ENCODE data around the gene PRKAG3.

The PRKAG3 gene

DNA sequence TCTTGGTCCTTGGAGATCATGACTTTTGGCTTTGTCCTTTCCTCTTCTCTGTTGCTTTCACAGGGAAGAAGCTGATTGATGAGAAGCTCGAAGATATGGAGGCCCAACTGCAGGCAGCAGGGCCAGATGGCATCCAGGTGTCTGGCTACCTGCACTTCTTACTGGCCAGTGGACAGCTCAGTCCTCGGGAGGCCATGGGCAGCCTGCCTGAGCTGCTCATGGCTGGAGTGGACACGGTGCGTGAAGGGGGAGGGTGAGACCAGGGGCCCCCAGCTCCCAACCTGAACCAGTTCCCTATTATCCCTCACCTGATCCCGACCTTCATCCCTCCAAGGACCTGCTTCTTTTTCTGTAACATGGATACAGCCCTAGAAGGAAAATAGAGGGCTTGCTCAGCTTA, 18.7 kb downstream of the PRKAG3 start:
- no peak for DNase-seq

DNA sequence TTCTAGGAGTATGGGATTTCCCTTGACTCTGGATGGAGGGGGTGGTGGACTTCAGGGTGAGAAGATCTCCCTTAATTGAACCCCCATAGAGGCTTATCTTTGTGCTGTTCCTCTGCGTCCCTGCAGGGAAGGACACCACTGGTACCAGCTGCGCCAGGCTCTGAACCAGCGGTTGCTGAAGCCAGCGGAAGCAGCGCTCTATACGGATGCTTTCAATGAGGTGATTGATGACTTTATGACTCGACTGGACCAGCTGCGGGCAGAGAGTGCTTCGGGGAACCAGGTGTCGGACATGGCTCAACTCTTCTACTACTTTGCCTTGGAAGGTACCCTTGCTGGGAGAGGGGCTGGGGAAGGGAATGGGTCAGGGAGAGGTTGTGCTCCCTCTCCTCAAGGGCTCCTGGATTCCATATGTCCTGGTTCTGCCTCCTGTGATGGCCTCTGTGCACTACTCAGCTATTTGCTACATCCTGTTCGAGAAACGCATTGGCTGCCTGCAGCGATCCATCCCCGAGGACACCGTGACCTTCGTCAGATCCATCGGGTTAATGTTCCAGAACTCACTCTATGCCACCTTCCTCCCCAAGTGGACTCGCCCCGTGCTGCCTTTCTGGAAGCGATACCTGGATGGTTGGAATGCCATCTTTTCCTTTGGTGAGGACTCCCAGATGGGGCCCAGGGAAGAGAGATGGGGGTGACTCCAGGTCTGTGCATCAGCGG, 19.3 kb downstream of the PRKAG3 start:
- DNase-seq = no peak

DNA sequence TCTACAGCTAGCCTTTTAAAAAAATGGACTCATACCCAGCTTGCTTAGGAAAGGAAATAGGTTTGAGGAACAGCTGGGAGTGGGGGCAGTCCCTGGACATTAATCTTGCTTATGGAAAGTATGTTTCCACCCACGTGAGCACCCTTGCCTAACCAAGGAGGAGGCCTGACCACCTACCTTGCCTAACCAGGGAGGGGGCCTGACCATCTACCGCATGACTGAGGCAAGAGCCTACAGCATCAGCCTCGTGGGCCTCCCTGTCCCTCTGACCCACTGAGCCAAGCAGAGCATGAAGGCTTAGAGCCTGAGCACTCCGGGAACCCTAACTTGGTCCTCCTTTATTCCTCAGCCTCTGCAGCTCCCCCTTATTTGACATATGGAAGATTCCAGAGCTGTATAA, 20.2 kb downstream of the PRKAG3 start:
- DNase-seq = no peak

DNA sequence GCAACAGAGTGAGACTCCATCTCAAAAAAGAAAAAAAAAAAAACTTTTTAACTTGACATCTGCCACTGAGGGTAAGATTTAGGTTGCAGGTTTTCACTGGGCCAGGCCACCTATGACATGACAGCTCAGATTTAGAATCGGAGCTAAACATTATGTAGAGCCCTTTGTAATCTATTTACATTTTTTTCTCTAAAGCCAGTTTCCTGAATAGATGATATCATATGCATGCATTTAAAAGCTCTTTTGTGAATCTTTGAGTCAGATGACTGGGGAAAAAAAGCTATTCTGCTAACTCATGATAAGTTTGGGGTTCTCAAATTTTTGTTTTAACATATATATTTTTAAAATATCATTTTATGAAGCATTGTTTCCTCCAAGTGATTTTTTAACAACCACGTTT, 21.3 kb downstream of the PRKAG3 start:
- no peak for DNase-seq

DNA sequence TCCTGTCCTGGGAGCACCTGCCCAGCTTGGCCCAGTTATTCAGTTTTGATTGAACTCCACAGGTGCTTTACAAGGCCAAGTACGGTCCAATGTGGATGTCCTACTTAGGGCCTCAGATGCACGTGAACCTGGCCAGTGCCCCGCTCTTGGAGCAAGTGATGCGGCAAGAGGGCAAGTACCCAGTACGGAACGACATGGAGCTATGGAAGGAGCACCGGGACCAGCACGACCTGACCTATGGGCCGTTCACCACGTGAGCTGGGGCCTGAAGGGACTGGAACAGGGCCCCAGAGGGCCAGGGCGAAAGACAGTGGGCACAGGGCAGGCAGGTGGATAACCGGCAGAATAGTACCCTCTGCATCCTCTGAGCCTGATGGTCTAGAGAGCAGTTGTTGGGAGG, 22.1 kb downstream of the PRKAG3 start:
- no peak for DNase-seq

DNA sequence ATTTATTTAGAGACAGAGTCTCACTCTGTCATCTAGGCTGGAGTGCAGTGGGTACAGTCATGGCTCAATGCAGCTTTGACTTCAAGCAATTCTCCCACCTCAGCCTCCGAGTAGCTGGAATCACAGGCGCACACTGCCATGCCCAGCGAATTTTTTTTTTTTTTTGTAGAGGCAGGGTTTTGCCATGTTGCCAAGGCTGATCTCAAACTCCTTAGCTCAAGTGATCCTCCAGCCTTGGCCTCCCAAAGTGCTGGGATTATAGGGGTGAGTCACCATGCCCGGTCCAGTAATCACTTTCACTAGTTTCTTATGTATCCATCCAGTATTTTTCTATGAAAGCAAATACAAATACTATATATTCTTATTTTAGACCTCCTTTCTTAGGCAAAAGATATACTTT, 24.0 kb downstream of the PRKAG3 start:
- no peak for DNase-seq

DNA sequence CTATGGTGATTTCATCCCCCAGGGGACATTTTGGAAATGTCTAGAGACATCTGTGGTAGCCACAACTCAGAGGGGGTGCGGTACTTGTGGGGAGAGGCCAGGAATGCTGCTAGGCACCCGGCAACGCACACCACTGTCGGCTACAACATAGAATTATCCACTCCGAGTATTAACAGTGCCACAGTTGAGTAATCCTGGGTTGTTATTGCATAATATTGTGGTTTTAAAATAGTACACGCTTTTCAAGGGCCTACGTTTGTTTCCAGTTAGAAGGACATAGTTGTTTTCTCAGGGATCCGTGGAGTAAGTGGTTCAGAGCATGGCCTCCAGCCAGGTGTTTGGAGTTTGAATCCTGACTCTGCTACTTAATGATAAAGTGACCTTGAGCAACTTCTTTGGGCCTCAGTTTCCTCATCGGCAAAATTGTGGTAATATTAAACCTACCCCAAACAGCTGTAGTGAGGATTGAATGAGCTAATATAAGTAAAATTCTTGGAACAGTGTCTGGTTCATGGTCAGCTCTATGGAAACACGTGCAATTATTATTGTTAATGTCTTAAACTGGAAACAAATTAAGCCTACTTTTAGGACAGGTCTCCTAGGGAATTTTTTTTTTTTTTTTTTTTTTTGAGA, 25.1 kb downstream of the PRKAG3 start:
- DNase-seq = no peak

DNA sequence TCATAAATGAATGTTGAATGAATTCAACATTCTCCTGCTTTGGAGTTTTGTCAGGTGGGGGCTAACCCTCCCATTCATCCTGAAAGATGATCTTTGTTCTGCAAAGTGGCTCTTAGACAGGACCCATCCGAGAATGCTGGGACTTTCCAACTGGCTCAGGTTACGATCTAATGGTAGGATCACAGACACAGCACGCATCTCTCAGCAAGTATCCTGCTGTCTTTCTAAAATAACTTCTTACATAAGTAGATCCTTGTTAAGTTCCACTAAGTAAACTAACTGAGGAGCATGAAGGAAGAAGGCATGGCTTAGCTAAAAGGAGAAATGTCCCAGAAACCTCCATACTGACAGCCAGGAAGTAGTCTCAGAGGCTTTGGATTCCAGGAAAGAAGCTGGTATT, 26.0 kb downstream of the PRKAG3 start:
- DNase-seq = no peak

DNA sequence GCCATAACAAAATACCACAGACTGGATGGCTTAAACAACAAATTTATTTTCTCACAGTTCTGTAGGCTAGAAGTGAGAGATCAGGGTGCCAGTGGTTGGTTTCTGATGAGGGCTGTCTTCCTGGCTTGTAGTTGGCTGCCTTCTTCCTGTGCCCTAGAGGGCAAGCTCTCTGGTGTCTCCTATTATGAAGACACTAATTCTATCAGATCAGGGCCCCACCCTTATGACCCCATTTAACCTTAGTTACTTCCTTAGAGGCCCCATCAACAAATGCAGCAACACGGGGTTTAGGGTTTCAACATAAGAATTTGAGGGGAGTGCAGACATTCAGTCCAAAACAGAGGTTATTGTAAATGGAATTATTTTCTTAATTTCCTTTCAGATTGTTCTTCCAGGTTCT, 26.8 kb downstream of the PRKAG3 start:
- DNase-seq = no peak

DNA sequence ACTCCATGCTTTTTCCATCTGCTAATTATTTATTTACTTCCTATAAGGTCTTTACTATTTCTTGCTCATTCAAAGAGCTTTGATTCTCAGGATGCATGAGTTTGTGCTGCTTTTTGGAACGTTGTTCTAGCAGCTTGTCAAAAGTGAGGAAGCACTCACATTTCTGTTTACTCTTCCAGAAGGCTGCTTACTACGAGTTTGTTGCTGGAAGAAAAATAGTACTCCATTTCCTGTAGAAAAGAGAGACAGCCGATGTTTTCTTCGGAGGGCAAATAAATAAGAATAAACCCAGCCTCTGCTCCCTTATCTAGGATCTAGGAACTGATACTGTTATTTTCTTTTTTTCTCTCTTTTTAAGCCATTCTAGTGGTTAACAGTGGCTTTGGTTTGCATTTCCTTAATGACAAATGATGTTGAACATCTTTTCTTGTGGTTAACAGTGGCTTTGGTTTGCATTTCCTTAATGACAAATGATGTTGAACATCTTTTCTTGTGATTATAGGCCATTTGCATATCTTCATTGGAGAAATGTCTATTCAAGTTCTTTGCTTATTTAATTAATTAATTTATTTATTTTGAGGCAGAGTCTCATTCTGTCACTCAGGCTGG, 29.1 kb downstream of the PRKAG3 start:
- DNase-seq = no peak

DNA sequence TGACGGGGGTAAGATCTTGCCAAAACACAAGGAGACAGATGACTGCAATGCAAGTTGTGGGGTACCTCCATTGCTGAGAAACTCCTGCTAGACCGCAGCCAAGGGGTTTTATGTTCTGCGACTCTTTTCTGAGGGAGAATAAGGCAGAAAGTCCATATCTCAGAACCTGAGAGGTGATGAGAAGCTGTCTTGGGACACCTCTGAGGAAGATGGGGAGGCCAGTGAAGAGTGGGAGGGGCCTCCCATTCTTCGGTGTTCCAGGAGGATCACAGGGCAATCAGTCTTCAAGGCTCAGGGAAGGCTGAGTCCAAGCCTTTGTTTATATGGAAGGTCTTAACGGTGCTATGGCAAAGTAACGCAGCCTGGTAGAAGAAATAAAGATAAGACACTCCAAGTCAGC, 31.6 kb downstream of the PRKAG3 start:
- no peak for DNase-seq

DNA sequence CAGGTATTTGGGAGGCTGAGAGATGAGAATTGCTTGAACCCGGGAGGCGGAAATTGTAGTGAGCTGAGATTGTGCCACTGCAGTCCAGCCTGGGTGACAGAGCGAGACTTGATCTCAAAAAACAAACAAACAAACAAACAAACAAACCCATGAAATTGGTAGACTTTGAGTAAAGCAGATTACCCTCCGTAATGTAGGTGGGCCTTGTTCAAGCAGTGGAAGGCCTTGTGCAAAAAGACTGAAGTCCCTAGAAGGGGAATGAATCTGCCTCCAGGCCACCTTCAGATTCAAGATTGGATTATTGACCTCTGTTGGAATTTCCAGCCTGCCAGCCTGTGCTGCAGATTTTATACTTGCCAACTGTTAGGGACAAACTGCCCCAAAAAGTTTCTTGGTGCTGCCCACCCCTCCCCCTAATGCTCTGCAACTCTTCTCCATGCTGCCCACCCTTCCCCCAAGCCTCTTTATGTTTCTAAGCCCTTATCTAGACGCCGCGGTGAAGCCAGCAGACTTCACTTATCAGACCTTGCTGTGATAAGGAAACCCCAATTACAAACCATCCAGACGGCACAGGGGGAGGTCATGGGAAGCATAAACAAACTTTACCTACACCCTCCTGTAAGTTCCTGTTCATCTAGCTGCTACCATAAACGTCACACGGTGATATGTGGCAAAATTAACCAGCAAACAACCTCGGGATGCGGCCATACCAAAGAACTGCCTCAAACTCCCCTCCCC, 32.7 kb downstream of the PRKAG3 start:
- DNase-seq = no peak

DNA sequence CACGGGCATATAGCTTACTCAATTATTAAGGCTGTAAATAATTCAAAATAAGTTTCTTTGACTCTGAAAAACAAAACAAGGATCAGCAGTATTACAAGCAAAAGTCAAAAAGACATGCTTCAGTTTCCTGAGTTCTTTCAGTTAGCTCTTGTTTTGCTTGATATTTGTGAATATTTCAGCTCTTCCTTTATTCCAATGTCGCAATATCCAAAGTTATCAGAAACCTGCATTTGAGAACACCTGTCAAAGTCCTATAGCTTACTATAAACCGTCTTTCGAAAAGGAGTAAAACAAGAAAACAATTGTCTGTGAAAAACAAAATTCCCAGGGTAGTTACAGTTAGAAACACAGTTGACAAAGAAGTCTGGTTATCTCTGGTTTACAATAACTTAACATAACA, 34.9 kb downstream of the PRKAG3 start:
- no peak for DNase-seq

DNA sequence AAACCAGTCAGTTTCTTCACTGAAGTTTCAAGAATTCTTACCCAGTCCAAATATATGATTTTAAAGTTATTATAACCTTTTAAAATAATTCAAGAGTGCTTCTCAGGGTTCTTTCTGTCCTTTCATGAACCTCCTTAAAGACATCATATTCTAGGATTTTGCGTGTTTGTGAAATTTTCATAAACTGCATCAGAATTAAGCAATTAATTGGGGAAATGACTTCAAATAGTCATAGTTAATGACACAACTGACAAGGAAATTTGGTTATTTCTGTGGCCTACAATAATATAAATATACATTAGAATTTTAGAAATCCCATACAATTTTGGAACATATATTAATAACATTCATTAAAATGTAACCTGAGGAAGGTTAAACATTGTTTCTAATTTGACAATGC, 39.2 kb downstream of the PRKAG3 start:
- no peak for DNase-seq

DNA sequence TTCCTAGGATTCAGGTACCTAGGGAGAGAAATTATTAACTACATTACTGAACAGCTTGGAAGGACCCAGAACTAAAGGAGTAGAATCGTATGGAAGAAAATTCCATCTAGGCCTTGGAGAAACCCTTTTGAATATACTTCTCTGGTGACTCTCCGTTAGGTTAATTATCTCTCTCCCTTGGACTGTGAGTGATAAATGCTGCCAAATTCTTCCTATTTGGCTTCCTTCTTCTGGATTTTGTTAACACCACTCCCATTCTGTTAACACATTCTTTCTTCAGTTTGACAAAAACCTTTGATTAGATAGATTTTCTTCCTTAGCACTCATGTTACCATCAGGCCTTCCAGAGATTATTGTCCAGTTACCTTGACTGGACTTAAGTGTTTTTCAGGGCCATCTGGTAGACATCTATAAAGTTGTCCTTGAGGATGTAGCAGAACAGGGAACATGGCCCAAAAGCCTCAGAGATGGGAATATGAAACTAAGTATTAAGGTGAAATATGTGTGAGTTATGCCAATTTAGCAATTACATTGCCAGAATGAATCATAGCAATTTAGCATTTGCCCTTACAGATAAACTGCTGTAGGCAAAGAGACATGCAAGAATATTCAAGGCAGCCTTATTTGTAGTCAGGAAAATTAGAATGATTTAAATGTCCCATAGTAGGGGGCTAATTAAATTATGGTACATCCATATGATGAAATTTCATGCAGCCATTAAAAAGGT, 42.9 kb downstream of the PRKAG3 start:
- no peak for DNase-seq

DNA sequence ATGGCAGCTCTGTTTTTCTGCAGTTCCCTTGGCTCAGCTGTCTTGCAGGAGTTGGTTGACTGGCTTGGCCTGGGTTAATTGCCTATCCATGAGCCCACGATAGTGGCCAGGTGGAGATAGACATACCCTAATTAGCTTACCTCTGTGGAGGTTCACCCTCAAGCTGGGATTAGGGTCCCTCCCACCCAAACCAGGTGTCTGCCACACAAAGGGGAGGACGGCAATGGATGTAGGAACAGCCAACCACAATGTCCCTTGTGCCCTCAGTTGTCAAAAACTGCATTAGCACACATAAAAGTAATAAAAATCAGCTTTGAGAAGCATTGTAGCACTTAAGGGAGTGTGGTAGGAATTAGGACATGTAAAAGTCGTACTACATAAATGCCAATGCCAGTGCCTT, 45.5 kb downstream of the PRKAG3 start:
- no peak for DNase-seq

DNA sequence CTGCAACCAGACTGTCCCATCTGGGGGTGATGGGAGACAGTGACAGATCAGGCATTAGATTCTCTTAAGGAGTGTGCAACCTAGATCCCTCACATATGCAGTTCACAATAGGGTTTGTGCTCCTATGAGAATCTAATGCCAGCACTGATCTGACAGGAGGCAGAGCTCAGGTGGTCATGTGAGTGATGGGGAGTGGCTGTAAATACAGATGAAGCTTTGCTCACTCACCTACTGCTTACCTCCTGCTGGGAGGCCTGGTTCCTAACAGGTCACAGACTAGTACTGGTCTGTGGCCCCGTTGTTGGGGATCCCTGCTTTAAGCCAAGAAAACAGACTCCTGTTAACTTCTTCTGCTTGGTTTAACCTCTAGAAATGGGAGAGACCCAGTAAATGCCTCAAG, 46.5 kb downstream of the PRKAG3 start:
- no peak for DNase-seq

DNA sequence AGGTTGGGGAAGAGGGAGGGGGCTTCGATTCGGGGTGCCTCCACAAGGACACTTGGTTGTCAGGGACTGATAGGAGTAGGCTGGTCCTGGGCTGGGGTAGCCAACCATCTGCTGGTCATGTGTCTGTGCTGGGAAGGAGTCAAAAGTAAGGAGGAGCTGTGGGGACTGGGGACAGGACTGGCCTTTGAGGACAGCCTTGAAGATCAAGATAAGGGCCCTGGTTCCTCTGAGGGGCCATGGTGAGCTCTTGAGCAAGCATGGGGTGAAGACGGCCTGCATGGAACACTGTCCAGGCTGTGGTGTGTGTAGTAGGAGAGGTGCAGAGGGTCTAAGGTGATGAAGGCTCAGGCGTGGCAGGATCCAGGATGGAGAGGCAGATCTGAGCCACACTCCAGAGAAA, 47.9 kb downstream of the PRKAG3 start:
- DNase-seq = no peak

DNA sequence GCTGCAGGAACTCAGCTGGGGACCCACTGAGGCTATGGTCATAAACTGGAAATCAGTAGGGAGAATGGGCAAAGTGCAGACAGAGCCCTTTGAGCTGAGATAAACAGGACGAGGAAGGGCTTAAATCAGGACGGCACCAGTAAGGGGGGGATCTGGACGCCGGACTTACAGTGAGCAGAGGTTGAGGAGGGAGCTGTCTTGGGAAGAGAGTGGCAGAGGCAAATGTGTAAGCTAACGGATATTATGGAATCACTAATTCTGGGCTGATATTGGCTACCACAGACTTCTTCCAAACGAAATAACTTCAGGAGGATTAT, 49.1 kb downstream of the PRKAG3 start:
- no peak for DNase-seq

DNA sequence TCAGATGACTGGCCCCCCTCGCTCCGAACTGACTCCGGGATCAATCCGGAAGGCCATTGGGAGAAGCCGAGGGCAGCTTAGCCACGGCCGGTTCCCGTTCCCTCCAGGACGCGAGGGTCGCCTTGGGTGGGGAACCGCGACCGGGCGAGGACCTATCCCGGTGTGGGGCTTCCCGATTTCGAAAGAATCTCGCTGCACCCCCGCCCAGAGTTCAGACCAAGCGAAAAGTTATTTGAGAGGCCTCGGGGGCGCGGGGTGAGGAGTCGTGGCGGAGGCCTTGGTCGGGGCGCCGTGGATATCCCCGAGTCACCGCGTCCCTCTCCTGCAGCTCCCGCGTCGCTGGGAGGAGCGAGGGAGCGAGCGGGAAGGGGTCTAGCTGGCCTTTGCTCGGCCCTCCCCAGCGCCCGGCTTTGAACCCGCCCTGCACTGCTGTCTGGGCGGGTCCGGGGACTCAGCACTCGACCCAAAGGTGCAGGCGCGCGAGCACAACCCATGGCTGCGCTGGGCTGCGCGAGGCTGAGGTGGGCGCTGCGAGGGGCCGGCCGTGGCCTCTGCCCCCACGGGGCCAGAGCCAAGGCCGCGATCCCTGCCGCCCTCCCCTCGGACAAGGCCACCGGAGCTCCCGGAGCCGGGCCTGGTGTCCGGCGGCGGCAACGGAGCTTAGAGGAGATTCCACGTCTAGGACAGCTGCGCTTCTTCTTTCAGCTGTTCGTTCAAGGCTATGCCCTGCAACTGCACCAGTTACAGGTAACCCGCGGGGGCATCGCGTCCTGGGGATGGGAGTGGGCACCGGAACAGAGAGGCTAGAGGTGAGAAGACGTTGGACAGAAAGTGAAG, 49.7 kb downstream of the PRKAG3 start, which contains the start of gene CYP27A1:
CYP27A1 (plus strand) TSS at position 457 of the 837 bp plus-strand sequence; CDS start at position 493, 36 bp downstream.
- no peak for DNase-seq

DNA sequence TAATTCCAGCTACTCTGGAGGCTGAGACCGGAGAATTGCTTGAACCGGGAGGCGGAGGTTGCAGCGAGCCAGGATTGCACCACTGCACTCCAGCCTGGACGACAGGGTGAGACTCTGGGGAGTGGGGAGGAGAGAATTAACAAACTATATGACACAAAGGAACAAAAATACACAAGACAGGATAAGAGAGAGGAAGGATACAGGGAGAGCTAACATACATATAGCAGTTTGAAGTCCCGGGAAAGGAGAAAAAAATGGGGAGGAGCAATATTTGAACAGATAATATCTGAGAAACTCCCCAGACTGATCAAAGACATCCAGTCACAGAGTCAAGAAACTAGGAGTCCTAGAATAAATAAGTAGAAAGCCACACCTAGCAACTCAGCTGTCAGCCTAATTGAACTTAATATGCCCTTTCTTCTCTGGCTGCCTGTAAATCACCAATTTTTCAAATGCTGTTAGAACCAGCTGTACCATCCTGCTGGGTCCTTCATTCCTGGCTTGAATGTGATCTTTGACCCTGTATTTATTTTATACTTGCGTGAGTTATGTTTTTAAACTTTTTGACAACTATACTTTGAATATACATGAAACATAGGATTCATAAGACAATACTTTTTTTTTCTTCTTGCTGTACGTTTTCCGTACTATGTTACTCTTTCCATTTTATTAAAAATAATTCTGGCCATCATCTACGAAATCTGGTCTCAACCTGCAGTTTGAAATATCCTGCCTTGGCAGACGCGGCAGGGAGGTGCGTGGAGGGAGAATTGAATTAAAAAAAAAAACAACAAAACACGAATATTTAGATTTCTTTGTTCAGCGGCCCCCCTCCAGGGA, 50.5 kb downstream of the PRKAG3 start:
- DNase-seq = no peak
